Cardiac fibroblast (primary cell): ENCODE measurements around the gene WEE1.
"Not testable (repeated sequence)": the region's sequence is repeated elsewhere in the genome, so short reads cannot be mapped to it uniquely, and the experiment has no call there.

Experiments used
- DNase-seq, 2 donors: peaks; one replicate each; pipeline versions ENCODE4 v3.0.0 to v3.0.0-alpha.2; 2010; ENCODE audit warnings: low read depth in 2 of 2
- H3K4me3 ChIP-seq, 2 donors: replicated peaks in 1 of 2; 1 replicate in 1 of 2; 2 replicates in 1 of 2; pipeline ENCODE4 v1.5.1; 2011; ENCODE audit warnings: low read depth in 2 of 2, low read length in 2 of 2, mild to moderate bottlenecking in 2 of 2, moderate library complexity in 1 of 2
- TF ChIP-seq, protein P1 (sequence below): IDR thresholded peaks from one replicate; pipeline ENCODE4 v1.5.1; 2011; ENCODE audit warnings: low read depth, mild to moderate bottlenecking, low read length, inconsistent platforms

The WEE1 gene

DNA sequence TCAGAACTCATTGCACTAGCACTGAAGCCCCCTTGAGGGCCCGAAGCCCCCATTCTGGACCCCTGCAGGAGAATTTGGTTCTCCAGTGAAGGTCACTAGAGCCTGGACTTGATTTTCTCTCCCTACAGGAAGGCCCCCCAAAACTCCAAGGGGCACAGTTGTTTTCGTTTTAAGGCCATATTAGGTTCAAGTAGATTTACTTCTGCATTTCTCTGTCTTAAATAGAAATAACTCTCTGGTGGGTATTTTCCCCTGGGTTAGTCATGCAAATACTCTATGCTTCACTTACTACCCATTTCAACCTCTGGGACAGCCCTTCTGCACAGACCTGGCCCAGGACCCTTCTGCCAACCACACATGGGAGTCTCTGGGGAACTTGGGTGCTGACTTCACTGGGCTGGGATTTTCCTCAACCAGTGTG, 41.6 kb downstream of the WEE1 start:
- peak in 1 of 2 donors; percentile 52 for DNase-seq
- TF ChIP-seq, protein P1, sequence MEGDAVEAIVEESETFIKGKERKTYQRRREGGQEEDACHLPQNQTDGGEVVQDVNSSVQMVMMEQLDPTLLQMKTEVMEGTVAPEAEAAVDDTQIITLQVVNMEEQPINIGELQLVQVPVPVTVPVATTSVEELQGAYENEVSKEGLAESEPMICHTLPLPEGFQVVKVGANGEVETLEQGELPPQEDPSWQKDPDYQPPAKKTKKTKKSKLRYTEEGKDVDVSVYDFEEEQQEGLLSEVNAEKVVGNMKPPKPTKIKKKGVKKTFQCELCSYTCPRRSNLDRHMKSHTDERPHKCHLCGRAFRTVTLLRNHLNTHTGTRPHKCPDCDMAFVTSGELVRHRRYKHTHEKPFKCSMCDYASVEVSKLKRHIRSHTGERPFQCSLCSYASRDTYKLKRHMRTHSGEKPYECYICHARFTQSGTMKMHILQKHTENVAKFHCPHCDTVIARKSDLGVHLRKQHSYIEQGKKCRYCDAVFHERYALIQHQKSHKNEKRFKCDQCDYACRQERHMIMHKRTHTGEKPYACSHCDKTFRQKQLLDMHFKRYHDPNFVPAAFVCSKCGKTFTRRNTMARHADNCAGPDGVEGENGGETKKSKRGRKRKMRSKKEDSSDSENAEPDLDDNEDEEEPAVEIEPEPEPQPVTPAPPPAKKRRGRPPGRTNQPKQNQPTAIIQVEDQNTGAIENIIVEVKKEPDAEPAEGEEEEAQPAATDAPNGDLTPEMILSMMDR: no peak
- no peak overlapping the region for H3K4me3 ChIP-seq

DNA sequence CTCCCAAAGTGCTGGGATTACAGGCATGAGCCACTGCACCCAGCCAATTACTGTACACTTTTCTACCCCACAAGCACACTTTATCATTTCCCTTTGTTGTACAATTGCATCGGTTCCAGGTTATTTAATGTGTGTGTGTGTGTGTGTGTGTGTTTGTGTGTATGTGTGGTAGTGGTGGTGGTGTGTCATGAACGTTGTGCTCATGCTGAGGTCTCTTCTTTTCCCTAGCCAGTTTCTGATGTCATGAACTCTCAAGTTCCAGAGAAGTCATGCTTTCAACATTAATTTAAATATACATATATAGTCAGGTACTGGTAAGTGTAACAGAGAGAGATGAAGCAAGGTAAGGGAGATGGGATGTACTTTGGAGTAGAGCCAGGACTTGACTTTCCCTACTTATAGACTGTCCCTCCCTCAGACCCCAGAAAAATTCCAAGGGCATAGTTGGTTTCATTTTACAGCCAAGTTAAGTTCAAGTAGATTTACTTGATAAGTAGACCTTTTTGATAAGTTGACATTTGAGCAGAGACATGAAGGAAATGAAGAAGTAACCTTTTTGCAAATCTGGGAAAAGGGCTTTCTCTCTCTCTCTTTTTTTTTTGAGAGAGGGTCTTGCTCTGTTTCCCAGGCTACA, 42.7 kb downstream of the WEE1 start:
- TF ChIP-seq, protein P1: no peak
- peak; percentile 13 to 40 for DNase-seq
- no peak overlapping the region for H3K4me3 ChIP-seq

DNA sequence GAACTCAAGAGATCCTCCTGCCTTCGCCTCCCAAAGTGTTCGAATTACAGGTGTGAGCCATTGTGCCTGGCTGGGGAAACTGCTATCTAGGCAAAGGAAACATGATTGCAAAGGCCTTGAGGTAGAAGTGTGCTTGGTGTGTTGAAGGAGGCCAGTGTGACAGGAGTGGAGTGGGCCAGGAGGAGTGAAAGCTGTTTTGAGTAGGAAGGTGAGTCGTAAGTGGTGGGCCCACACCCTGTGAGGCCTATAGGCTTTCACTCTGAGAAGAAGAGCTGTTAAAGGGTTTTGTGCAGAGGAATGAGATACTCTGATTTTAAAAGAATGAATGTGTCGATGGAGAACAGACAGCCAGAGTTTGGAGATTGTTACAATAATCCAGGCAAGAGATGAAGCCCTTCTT, 43.4 kb downstream of the WEE1 start:
- TF ChIP-seq, protein P1: no peak
- peak in 1 of 2 donors; percentile 35 for DNase-seq
- no peak overlapping the region for H3K4me3 ChIP-seq

DNA sequence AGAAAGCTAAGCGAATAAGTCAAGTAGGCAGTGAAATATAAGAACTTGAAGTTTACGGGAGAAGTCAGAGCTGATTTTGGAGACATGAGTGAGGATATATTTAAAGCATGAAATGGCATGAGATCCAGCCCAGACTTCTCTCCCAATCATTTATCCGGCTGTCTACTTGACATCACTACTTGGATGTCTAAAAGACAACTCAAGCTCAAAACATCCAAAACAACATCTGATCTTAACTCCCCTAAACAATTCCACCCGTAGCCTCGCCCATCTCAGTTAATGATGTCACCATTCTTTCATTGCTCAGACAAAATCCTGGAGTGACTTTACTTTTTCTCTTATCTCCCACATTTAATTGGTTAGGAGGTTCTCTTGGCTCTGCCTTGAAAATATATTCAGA, 44.5 kb downstream of the WEE1 start:
- no peak overlapping the region for H3K4me3 ChIP-seq
- peak; percentile 29 to 80 for DNase-seq
- TF ChIP-seq, protein P1: no peak

DNA sequence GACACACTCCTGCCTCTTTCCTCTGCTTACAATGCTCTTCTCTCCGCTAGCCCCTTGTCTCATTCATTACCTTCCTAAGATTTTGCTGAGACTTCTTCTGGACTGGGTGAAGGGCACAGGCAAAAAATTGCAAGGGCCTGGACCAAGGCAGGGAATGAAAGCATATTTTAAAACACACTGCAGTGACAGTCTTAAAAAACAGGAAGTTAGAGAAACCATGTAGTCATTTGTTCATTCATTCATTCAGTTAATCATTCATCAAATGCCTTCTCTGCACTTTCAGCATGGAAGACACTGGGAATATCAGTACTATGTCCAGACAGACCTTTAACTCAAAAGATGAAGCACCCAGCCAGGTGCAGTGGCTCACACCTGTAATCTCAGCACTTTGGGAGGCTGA, 45.5 kb downstream of the WEE1 start:
- TF ChIP-seq, protein P1: no peak
- no peak for DNase-seq
- no peak overlapping the region for H3K4me3 ChIP-seq

DNA sequence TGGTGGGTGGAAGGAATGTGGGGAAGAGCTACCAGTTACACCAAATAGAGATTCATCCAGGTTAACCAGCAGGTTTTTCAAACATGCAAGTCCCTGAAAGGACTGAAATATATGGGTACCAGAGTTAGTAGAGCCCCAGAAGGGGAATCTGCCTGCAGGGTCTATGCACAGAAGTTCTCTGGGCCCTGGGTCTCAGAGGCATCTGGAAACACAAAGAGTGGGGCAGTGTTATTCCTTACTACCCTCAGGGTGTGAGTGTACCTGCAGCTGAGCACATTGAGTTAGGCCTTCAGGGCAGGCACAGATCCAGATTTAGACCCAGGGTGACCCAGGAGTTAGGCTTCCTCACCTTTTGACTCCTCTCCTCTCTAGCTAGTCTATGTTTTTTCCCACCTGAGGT, 46.5 kb downstream of the WEE1 start:
- DNase-seq: no peak
- TF ChIP-seq, protein P1: no peak
- no peak overlapping the region for H3K4me3 ChIP-seq

DNA sequence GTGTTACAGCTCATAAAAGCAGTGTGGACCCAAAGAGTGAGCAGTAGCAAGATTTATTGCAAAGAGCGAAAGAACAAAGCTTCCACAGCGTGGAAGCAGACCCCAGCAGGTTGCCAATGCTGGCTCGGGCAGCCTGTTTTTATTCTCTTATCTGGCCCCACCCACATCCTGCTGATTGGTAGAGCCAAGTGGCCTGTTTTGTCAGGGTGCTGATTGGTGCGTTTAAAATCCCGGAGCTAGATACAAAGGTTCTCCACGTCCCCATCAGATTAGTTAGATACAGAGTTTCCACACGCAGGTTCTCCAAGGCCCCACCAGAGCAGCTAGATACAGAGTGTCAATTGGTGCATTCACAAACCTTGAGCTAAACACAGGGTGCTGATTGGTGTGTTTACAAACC, 48.9 kb downstream of the WEE1 start:
- H3K4me3 ChIP-seq: not testable (repeated sequence)

DNA sequence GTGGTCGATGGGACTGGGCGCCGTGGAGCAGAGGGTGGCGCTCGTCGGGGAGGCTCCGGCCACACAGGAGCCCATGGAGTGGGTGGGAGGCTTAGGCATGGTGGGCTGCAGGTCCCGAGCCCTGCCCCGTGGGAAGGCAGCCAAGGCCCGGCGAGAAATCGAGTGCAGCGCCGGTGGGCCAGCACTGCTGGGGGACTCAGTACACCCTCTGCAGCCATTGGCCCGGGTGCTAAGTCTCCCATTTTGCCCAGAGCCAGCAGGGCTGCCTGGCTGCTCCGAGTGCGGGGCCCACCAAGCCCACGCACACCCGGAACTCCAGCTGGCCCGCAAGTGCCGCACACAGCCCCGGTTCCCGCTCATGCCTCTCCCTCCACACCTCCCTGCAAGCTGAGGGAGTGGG, 49.6 kb downstream of the WEE1 start:
- DNase-seq, H3K4me3 ChIP-seq: not testable (repeated sequence)

More for the DNA sequence above, 48.9 kb downstream of the WEE1 start:
- DNase-seq: not testable (repeated sequence)
